Sciatic nerve (tissue), 2 donors: ENCODE measurements around the gene SMARCD1. TPM values are rescaled to one million over a fixed set of nuclear protein-coding genes. Genes with fewer than 3 reads are reported as not detected.

Experiments used
- ATAC-seq: fragments of 200-7000 bp; cut with Tn5 transposase; one replicate; pipeline ENCODE4 v1.9.1; 2020; ENCODE audit warnings: mild to moderate bottlenecking, moderate library complexity
- DNase-seq: peaks from one replicate; pipeline ENCODE4 v3.0.0-alpha.2; 2020; ENCODE audit warnings: low spot score
- intact Hi-C: fragments of 100-400 bp; cut with DNase I; formaldehyde crosslinking; loops from one replicate; pipeline ENCODE4 v1.14.2; 2022
- total RNA-seq: library from RNA; stranded (reverse); fragmentation: NEBNext Ultra II Directional; extraction: Animal tissue kit (Norgen Biotek cat#: 25700); gene quantifications from one replicate; pipeline ENCODE4 v1.2.1, GENCODE V29; 2021
- donor health status: DM: no; HTN: no; CAD: no.
- donor health status: DM: no; HTN: no; CAD: no.

Gene SMARCD1
- total RNA-seq, 1 donor from 2014 or later, result 35.2 TPM

GRCh38 chr12:50090391-50090790, 5.2 kb downstream of the SMARCD1 start:
- DNase-seq, result no peak
- ATAC-seq, result no peak
- intact Hi-C loops, result no loop called here

- intact Hi-C loops, result no loop called here
- ATAC-seq, result no peak
- no peak for DNase-seq
Measured at GRCh38 chr12:50097952-50098351, 12.8 kb downstream of the SMARCD1 start.

GRCh38 chr12:50099302-50100008, 14.3 kb downstream of the SMARCD1 start:
- intact Hi-C loops, result no loop called here
- DNase-seq, result no peak
- ATAC-seq, result no peak

GRCh38 chr12:50100561-50100960, 15.4 kb downstream of the SMARCD1 start:
- ATAC-seq (no peak), DNase-seq (no peak)
- intact Hi-C loops, result no loop called here

- DNase-seq (no peak), ATAC-seq (no peak)
- intact Hi-C loops, result no loop called here
Measured at GRCh38 chr12:50101663-50102062, 16.5 kb downstream of the SMARCD1 start.

- intact Hi-C loops, result no loop called here
- ATAC-seq, result no peak
- no peak for DNase-seq
Measured at GRCh38 chr12:50102131-50102531, 17.0 kb downstream of the SMARCD1 start.

GRCh38 chr12:50102646-50103309, 17.6 kb downstream of the SMARCD1 start:
- DNase-seq (no peak), ATAC-seq (peak; percentile 69)
- intact Hi-C loops, result no loop called here

GRCh38 chr12:50103351-50103750, 18.2 kb downstream of the SMARCD1 start:
- ATAC-seq (no peak), DNase-seq (no peak)
- intact Hi-C loops, result no loop called here

- intact Hi-C loops, result no loop called here
- DNase-seq (peak; percentile 75), ATAC-seq (peak; percentile 81)
Measured at GRCh38 chr12:50103767-50104321, 18.7 kb downstream of the SMARCD1 start, which contains the start of gene GPD1. GPD1 (plus strand) TSS chr12:50104008; CDS start chr12:50104051, 43 bp downstream.

GRCh38 chr12:50104417-50105366, 19.6 kb downstream of the SMARCD1 start:
- DNase-seq (no peak), ATAC-seq (peak; percentile 36)
- intact Hi-C loops, result no loop called here

GRCh38 chr12:50105913-50106450, 20.8 kb downstream of the SMARCD1 start:
- DNase-seq (no peak), ATAC-seq (no peak)
- intact Hi-C loops, result no loop called here

GRCh38 chr12:50106907-50107306, 21.8 kb downstream of the SMARCD1 start:
- DNase-seq (no peak), ATAC-seq (no peak)
- intact Hi-C loops, result no loop called here

GRCh38 chr12:50107416-50108268, 22.5 kb downstream of the SMARCD1 start:
- intact Hi-C loops, result no loop called here
- no peak for DNase-seq
- ATAC-seq, result no peak

GRCh38 chr12:50109319-50109718, 24.2 kb downstream of the SMARCD1 start:
- intact Hi-C loops, result no loop called here
- DNase-seq (no peak), ATAC-seq (no peak)

- intact Hi-C loops, result no loop called here
- DNase-seq, result peak; percentile 76
- ATAC-seq, result no peak
Measured at GRCh38 chr12:50110127-50110761, 25.1 kb downstream of the SMARCD1 start.

- peak; percentile 18 for ATAC-seq
- DNase-seq, result peak; percentile 72
- intact Hi-C loops, result no loop called here
Measured at GRCh38 chr12:50110762-50111351, 25.7 kb downstream of the SMARCD1 start.

- intact Hi-C loops, result no loop called here
- no peak for DNase-seq
- ATAC-seq, result no peak
Measured at GRCh38 chr12:50111395-50111692, 26.2 kb downstream of the SMARCD1 start.
